ENCODE data around the gene WDFY2. TPM values are rescaled to one million over a fixed set of nuclear protein-coding genes. Genes with fewer than 3 reads are reported as not detected.

WDFY2 gene
- total RNA-seq, 1 experiment from 2014 or later, result 4.1 TPM

DNA sequence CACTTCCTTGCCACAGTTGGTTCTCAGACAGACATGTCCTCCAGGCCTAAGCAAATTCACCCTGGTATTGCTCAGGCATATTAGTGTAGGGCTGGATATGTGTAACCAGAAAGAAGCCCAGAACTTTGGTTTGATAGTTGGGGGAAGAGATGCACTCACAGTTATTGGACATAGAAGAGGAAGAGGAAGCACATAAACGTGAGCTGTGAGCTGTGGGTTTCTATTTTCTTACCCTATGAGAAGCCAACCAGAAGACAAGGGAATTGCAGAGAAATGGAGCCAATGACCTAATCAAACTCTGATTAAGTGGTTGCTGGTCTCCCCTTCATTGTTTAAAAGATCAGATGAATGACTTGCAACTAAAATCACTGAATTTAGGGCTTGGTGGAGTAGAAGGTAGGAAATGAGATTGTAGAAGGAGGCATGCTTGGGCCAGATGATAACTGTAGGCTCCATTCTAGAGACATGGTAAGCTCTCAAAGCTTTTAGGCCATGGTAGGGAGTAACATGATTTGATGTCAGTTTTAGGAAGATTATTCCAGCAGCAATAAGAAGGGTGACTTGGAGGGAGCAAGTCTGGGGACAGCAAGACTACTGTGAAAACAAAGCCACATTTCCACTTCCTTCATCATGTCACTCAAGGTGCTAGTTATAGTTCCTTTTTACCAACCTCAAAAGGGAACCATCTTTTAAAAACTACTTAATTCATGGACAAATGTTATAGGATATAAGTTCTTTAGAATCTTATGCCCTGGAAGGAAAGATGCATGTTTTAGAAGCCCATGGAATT is 24.1 kb upstream of the WDFY2 start:
- H3K9me2 ChIP-seq (replicated peaks; ENCODE audit: low read length), result no peaks in the 10 kb centered on the region
- H2AFZ ChIP-seq (ENCODE audit: low read length), result no peak overlapping the region
- ChIA-PET POLR2A (ENCODE audit: unreplicated experiment) (no interaction called here), CTCF (no interaction called here)
- H4K20me1 ChIP-seq (ENCODE audit: low read length), result no peaks in the 10 kb centered on the region
- no peaks in the 10 kb centered on the region for H3K27me3 ChIP-seq (ENCODE audit: low read length)
- H3K36me3 ChIP-seq (ENCODE audit: low read depth, low read length), result no peaks in the 10 kb centered on the region
- H3F3A ChIP-seq (ENCODE audit: low read length, unreplicated experiment), result no peaks in the 10 kb centered on the region
- no TSS peak for BruUV-seq (replicated peaks)
- H3K9me3 ChIP-seq (ENCODE audit: low read length), result no peaks in the 10 kb centered on the region
- intact Hi-C loops (cut with micrococcal nuclease), result no loop called here
- ATAC-seq (no peak), DNase-seq (no peak)
- no peak overlapping the region for H3K27ac ChIP-seq (ENCODE audit: low read length)
- H3K9ac ChIP-seq (ENCODE audit: low read length), result no peak overlapping the region
- H3K4me3 ChIP-seq (ENCODE audit: low read length), result no peak overlapping the region
- H3K4me1 ChIP-seq (ENCODE audit: insufficient read depth, low read length), result peaks cover 14% of the 10 kb centered on the region
- no peaks in the 10 kb centered on the region for H3K79me2 ChIP-seq (ENCODE audit: low read length)
- TF ChIP-seq EZH2 (IDR thresholded peaks at IDR 0.05; ENCODE audit: low read length, unreplicated experiment), result no peak
- no peak overlapping the region for H3K4me2 ChIP-seq (ENCODE audit: low read length)

DNA sequence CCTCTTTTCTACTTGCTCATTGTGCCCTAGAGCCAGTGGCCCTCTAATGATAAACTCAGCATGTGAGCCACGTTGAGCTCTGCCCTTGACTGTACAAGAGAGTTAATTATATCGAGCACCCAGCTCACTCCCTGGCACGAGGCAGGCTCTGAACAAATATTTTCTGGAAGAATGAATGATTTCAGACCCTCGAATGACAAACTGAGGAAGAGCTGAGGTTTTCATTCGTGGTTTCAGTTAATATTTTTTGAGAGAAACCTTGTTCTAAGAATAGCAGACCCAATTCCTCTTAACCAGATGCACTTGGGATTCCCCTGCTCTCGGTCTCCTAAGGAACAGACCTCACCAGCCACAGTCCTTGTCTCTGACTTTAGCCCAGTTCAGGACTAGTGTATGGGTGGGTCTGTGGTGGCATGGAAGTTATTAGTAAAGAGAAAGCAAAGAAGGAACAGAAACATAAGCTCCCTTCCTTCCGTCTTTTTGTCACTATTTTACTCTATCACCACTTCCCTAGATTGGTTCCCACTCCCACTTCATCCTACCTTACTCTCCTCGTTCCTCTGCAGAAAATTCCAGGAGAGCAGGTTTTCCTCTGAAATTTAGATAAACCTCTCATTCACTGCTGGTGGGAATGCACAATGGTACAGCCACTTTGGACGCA is 22.1 kb upstream of the WDFY2 start:
- no peak for TF ChIP-seq EZH2 (IDR thresholded peaks at IDR 0.05; ENCODE audit: low read length, unreplicated experiment)
- no peak for TF ChIP-seq EZH2phosphoT487 (IDR thresholded peaks at IDR 0.05; ENCODE audit: borderline replicate concordance, low read length)
- TF ChIP-seq, protein P1, sequence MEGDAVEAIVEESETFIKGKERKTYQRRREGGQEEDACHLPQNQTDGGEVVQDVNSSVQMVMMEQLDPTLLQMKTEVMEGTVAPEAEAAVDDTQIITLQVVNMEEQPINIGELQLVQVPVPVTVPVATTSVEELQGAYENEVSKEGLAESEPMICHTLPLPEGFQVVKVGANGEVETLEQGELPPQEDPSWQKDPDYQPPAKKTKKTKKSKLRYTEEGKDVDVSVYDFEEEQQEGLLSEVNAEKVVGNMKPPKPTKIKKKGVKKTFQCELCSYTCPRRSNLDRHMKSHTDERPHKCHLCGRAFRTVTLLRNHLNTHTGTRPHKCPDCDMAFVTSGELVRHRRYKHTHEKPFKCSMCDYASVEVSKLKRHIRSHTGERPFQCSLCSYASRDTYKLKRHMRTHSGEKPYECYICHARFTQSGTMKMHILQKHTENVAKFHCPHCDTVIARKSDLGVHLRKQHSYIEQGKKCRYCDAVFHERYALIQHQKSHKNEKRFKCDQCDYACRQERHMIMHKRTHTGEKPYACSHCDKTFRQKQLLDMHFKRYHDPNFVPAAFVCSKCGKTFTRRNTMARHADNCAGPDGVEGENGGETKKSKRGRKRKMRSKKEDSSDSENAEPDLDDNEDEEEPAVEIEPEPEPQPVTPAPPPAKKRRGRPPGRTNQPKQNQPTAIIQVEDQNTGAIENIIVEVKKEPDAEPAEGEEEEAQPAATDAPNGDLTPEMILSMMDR (conservative IDR thresholded peaks at IDR 0.05; ENCODE audit: low read depth, low read length), result no peak
- Histone ChIP-seq H3K27me3 (ENCODE audit: low read length) (no peaks in the 10 kb centered on the region), H3K4me1 (ENCODE audit: insufficient read depth, low read length) (peaks cover 14% of the 10 kb centered on the region), H3K79me2 (ENCODE audit: low read length) (no peaks in the 10 kb centered on the region), H3F3A (ENCODE audit: low read length, unreplicated experiment) (no peaks in the 10 kb centered on the region), H3K4me3 (ENCODE audit: low read length) (no peak overlapping the region), H3K9me2 (replicated peaks; ENCODE audit: low read length) (no peaks in the 10 kb centered on the region), H3K9ac (ENCODE audit: low read length) (no peak overlapping the region), H3K27ac (ENCODE audit: low read length) (no peak overlapping the region), H3K36me3 (ENCODE audit: low read depth, low read length) (no peaks in the 10 kb centered on the region), H3K9me3 (ENCODE audit: low read length) (no peaks in the 10 kb centered on the region), H2AFZ (ENCODE audit: low read length) (no peak overlapping the region), H3K4me2 (ENCODE audit: low read length) (no peak overlapping the region), H4K20me1 (ENCODE audit: low read length) (no peaks in the 10 kb centered on the region)
- ATAC-seq, result no peak
- ChIA-PET CTCF (no interaction called here), POLR2A (ENCODE audit: unreplicated experiment) (no interaction called here)
- no TSS peak for BruUV-seq (replicated peaks)
- no peak for DNase-seq
- intact Hi-C loops (cut with micrococcal nuclease), result no loop called here

DNA sequence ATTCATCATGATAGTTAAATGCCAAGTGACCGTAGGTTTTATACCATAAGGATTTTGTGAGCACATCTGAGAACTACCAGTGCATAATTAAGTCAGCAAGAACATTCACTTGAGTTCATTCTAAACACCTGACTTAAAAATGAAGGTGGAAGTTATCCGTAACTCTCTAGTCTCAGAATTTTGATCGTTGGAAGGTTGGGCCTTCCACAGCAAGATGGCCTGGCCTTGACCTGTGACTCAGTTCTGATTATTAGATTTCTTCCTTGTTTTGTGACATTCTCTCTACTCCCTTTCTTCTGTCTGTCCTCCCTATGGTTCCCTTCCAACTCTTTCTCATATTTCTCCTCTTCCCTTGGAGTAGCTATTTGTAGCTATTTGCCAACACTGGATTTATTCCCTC is 20.0 kb upstream of the WDFY2 start:
- ChIA-PET CTCF (interaction anchor here (0.5 kb wide), 1 partner anchor 1736 kb away, joined by 7 read pairs; no protein-coding TSS in a partner anchor), POLR2A (ENCODE audit: unreplicated experiment) (no interaction called here)
- H3K4me3 ChIP-seq (ENCODE audit: low read length), result no peak overlapping the region
- H3K4me1 ChIP-seq (ENCODE audit: insufficient read depth, low read length), result no peaks in the 10 kb centered on the region
- BruUV-seq (replicated peaks), result no TSS peak
- ATAC-seq (no peak), DNase-seq (peak; percentile 7)
- no peaks in the 10 kb centered on the region for H3K36me3 ChIP-seq (ENCODE audit: low read depth, low read length)
- no peak overlapping the region for H3K27ac ChIP-seq (ENCODE audit: low read length)
- no peaks in the 10 kb centered on the region for H3F3A ChIP-seq (ENCODE audit: low read length, unreplicated experiment)
- H3K9me2 ChIP-seq (replicated peaks; ENCODE audit: low read length), result no peaks in the 10 kb centered on the region
- no peaks in the 10 kb centered on the region for H3K9me3 ChIP-seq (ENCODE audit: low read length)
- H4K20me1 ChIP-seq (ENCODE audit: low read length), result no peaks in the 10 kb centered on the region
- H3K9ac ChIP-seq (ENCODE audit: low read length), result no peak overlapping the region
- intact Hi-C loops (cut with micrococcal nuclease), result no loop called here
- no peaks in the 10 kb centered on the region for H3K79me2 ChIP-seq (ENCODE audit: low read length)
- no peak for TF ChIP-seq EZH2phosphoT487 (IDR thresholded peaks at IDR 0.05; ENCODE audit: borderline replicate concordance, low read length)
- TF ChIP-seq, protein P1 (conservative IDR thresholded peaks at IDR 0.05; ENCODE audit: low read depth, low read length), result no peak
- TF ChIP-seq EZH2 (IDR thresholded peaks at IDR 0.05; ENCODE audit: low read length, unreplicated experiment), result no peak
- H2AFZ ChIP-seq (ENCODE audit: low read length), result no peak overlapping the region
- no peak overlapping the region for H3K4me2 ChIP-seq (ENCODE audit: low read length)
- no peaks in the 10 kb centered on the region for H3K27me3 ChIP-seq (ENCODE audit: low read length)

Measured in PC-3 (cell line).